Lower leg skin (tissue), 4 donors: ENCODE measurements around the gene FRAS1. TPM values are rescaled to one million over a fixed set of nuclear protein-coding genes. Genes with fewer than 3 reads are reported as not detected.
"Not testable (repeated sequence)": the region's sequence is repeated elsewhere in the genome, so short reads cannot be mapped to it uniquely, and the experiment has no call there.

ENCODE experiments used
- DNase-seq, 2 donors: peaks; one replicate each; pipeline ENCODE4 v3.0.0-alpha.2; 2019; ENCODE audit warnings: low spot score in 2 of 2
- H3K4me3 ChIP-seq: fragments of 200-600 bp; sonication (generic); 2 replicates; pipeline ENCODE4 v1.5.1; 2017; ENCODE audit warnings: mild to moderate bottlenecking, low read depth; ENCODE audit not compliant: poor library complexity, severe bottlenecking
- CTCF ChIP-seq, 3 donors: fragments of 450-650 bp; IDR thresholded peaks; one replicate each; pipeline ENCODE4 v1.5.1; 2016; ENCODE audit warnings: antibody characterized with exemption in 3 of 3, mild to moderate bottlenecking in 3 of 3, moderate library complexity in 2 of 3
- POLR2A ChIP-seq, 2 donors: fragments of 450-650 bp; IDR thresholded peaks; one replicate each; pipeline ENCODE4 v1.6.1; 2016 to 2017; ENCODE audit warnings: antibody characterized with exemption in 2 of 2, mild to moderate bottlenecking in 1 of 2, moderate library complexity in 1 of 2
- WGBS, 2 donors: methylation state at CpG; one replicate each; pipeline ENCODE4 v1.1.5; 2018; 5-methylcytosine and 5-hydroxymethylcytosine counted together
- intact Hi-C: fragments of 100-400 bp; cut with DNase I; formaldehyde crosslinking; loops from one replicate; pipeline ENCODE4 v1.15.0; 2023; ENCODE audit warnings: low total_unique reads
- total RNA-seq, 4 donors: library from RNA; depleted of rRNA; stranded (reverse); fragments of >200 nt; gene quantifications; one replicate each; pipeline ENCODE4 v1.1.0, GENCODE V29; 2016

FRAS1 gene
- total RNA-seq, 4 donors from 2014 or later = 0.83 to 5.3 (median 3.0) TPM

GRCh38 chr4:78322032-78322431 lies 264.9 kb downstream of the FRAS1 start:
- H3K4me3 ChIP-seq = no peak overlapping the region
- WGBS, 2 donors = 87 to 89% methylated on average over 5 of the region's 5 CpGs
- no peak for DNase-seq
- TF ChIP-seq POLR2A (IDR thresholded peaks at IDR 0.05) (no peak), CTCF (IDR thresholded peaks at IDR 0.05) (no peak)
- intact Hi-C loops = no loop called here

GRCh38 chr4:78323439-78323838 lies 266.3 kb downstream of the FRAS1 start:
- TF ChIP-seq CTCF (IDR thresholded peaks at IDR 0.05) (no peak), POLR2A (IDR thresholded peaks at IDR 0.05) (no peak)
- WGBS, 2 donors = 81 to 87% methylated on average over 3 of the region's 3 CpGs

GRCh38 chr4:78324625-78325024 lies 267.5 kb downstream of the FRAS1 start:
- WGBS, 2 donors = 82% methylated on average over 1 of the region's 1 CpG
- DNase-seq = no peak
- TF ChIP-seq POLR2A (IDR thresholded peaks at IDR 0.05) (no peak), CTCF (IDR thresholded peaks at IDR 0.05) (no peak)
- no peak overlapping the region for H3K4me3 ChIP-seq
- intact Hi-C loops = no loop called here

More at GRCh38 chr4:78323439-78323838, 266.3 kb downstream of the FRAS1 start:
- DNase-seq = no peak
- no peak overlapping the region for H3K4me3 ChIP-seq
- intact Hi-C loops = no loop called here

GRCh38 chr4:78325271-78326157 lies 268.4 kb downstream of the FRAS1 start:
- no peak overlapping the region for H3K4me3 ChIP-seq
- WGBS, 2 donors = 44 to 47% methylated on average over 9 of the region's 9 CpGs
- intact Hi-C loops = no loop called here

GRCh38 chr4:78328591-78328990 lies 271.5 kb downstream of the FRAS1 start:
- intact Hi-C loops, H3K4me3 ChIP-seq, DNase-seq: not testable (repeated sequence)
- 77 to 81% methylated on average over 2 of the region's 2 CpGs for WGBS, 2 donors

More at GRCh38 chr4:78325271-78326157, 268.4 kb downstream of the FRAS1 start:
- TF ChIP-seq CTCF (IDR thresholded peaks at IDR 0.05) = no peak
- DNase-seq = no peak

- DNase-seq = no peak
- TF ChIP-seq CTCF (IDR thresholded peaks at IDR 0.05) = no peak
- no peak for TF ChIP-seq POLR2A (IDR thresholded peaks at IDR 0.05)
- 95 to 98% methylated on average over 2 of the region's 2 CpGs for WGBS, 2 donors
- intact Hi-C loops = no loop called here
- H3K4me3 ChIP-seq = no peak overlapping the region
Measured at GRCh38 chr4:78331186-78331585, 274.1 kb downstream of the FRAS1 start.
